Measurements from ENCODE around the gene AHRR. TPM values are rescaled to one million over a fixed set of nuclear protein-coding genes. Genes with fewer than 3 reads are reported as not detected.
A peak's percentile ranks its signal among the peaks of the same experiment; 100 is the strongest.

The AHRR gene
- total and polyA plus RNA-seq, 3 donors from 2014 or later: 36.9 to 68.5 (median 43.4) TPM

DNA sequence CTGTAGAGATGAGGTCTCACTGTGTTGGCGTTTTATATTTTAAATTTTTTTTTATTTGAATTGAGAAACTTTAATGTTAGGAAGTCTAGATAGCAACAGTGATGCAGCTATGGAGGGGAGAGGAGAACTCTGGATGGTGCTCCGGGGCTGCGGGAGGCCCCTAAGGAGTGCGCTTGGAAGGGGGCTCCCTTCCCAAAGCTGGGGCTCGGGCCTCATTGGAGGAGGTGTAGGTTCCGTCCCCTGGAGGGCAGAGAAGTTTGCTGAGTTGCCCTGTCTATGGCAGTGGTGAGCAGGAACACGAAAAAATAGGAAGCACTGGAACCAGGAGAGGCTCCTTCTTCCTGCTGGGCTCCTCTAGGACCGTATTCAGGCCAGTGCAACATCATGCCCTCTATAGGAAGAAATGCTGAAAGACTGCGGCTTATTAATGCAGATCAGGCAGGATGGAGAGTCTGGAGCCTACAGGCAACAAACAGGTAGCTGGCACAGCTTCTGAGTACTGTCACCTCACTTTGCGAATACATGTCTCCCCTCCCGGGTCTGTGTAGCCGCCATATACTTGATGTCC lies 16.1 kb downstream of the AHRR start:
- Histone ChIP-seq H3K9me3 (no peaks in the 10 kb centered on the region), H3K27ac (no peak overlapping the region), H3K36me3 (ENCODE audit: low read depth, missing control alignments) (no peaks in the 10 kb centered on the region), H3K4me1 (no peaks in the 10 kb centered on the region), H3K27me3 (no peaks in the 10 kb centered on the region), H3K4me3 (no peak overlapping the region)
- 81% methylated on average over 12 of the region's 12 CpGs for WGBS, 2 donors
- TF ChIP-seq POLR2A (IDR thresholded peaks at IDR 0.05): no peak
- TF ChIP-seq, protein P1, sequence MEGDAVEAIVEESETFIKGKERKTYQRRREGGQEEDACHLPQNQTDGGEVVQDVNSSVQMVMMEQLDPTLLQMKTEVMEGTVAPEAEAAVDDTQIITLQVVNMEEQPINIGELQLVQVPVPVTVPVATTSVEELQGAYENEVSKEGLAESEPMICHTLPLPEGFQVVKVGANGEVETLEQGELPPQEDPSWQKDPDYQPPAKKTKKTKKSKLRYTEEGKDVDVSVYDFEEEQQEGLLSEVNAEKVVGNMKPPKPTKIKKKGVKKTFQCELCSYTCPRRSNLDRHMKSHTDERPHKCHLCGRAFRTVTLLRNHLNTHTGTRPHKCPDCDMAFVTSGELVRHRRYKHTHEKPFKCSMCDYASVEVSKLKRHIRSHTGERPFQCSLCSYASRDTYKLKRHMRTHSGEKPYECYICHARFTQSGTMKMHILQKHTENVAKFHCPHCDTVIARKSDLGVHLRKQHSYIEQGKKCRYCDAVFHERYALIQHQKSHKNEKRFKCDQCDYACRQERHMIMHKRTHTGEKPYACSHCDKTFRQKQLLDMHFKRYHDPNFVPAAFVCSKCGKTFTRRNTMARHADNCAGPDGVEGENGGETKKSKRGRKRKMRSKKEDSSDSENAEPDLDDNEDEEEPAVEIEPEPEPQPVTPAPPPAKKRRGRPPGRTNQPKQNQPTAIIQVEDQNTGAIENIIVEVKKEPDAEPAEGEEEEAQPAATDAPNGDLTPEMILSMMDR (IDR thresholded peaks at IDR 0.05): no peak
- intact Hi-C loops (cut with DNase I; ENCODE audit: low total_unique reads): loop anchor here (10.0 kb wide), 1 partner anchor 77 kb away; no protein-coding TSS in a partner anchor
- peak; percentile 5 for DNase-seq

DNA sequence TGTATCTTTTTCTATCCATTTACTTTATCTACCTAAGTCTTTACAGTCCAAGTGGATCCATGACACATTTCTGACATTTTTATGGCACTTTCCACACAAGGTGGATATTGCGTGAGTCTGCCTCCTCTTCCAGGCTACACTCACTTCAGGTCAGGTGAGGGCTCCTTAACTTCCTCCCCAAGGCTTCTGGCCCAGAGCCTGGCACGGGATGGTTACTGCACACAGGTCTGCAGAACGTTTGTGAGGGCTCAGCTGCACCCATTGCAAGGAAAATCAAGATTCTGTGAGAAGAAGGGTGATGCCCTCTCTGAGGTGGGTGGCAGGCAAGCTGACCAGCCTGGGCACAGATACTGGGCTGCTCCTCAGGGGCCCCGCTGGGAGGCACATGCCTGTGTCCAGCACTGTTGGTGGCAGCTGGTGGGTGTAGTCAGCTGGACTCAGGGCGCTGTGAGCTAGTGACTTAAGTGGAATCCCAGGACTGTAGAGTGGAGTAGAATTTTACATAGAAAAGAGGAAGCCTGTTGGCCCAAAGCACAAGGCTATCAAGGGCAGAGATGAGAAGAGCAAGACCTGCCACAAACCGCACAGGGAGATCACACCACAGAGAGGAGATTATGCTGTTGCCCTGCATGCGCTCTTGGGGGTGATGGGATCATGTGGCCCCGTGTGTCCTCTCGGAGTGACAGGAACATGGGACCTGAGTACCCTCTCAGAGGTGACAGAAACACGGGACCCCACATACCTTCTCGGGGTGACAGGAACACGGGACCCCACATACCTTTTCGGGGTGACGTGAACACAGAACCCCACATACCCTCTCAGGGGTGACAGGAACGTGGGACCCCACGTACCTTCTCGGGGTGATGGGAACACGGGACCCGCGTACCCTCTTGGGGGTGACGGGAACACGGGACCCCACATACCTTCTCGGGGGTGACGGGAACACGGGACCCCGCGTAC lies 21.3 kb downstream of the AHRR start:
- no peak for TF ChIP-seq POLR2A (IDR thresholded peaks at IDR 0.05)
- TF ChIP-seq, protein P1 (IDR thresholded peaks at IDR 0.05): no peak
- intact Hi-C loops (cut with DNase I; ENCODE audit: low total_unique reads): no loop called here
- no peaks in the 10 kb centered on the region for H3K36me3 ChIP-seq (ENCODE audit: low read depth, missing control alignments)
- no peak overlapping the region for H3K27ac ChIP-seq
- no peaks in the 10 kb centered on the region for H3K9me3 ChIP-seq
- peak; percentile 13 for DNase-seq
- WGBS, 2 donors: 79 to 84% methylated on average over 26 to 27 of the region's 27 CpGs
- H3K4me1 ChIP-seq: no peaks in the 10 kb centered on the region
- no peaks in the 10 kb centered on the region for H3K27me3 ChIP-seq
- peak overlapping the region; percentile 46 to 48 for H3K4me3 ChIP-seq

DNA sequence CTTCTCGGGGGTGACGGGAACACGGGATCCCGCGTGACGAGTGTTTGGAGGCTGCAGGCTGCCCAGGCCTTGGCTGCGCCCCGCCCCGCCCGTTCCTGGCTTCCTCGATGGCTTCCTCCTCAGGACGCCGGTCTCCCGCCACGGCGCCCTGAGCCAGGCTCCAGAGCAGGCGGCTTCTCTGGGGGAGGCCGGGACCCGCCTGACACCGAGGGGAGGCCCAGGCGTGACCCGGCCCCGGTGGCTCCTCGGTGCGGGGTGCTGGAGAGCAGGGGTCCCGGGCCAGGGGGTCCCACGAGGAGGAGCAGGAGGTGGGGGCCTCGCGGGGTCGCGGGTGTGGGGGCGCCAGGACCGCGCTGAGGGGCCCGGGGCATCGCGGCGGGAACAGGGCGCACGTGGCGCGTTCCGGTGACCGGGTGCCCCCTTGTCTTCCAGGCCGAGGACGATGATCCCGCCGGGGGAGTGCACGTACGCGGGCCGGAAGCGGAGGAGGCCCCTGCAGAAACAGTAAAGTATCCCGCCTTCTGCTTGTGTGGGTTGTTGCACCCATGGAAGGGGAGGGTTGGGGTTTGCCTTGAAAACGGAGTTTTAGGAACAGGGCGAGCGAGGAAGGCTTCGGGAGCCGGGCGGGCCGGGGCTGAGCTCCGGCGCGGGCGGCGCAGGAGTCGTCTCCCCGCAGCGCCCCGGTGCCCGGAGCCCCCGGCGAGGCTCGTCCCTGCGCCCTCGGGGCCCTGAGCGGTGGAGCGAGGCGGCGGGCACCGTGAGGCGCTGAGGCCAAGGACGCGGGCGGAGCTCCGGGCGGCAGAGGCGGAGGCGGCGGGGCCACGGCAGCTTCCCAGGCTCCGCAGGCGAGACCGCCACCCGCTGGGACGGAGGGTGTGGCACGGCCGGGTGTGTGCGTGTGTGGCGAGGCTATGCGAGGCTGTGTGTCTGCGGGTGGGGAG lies 22.2 kb downstream of the AHRR start:
- DNase-seq: peak; percentile 56
- TF ChIP-seq, protein P1 (IDR thresholded peaks at IDR 0.05): no peak
- no peak for TF ChIP-seq POLR2A (IDR thresholded peaks at IDR 0.05)
- H3K4me1 ChIP-seq: no peaks in the 10 kb centered on the region
- no peak overlapping the region for H3K27ac ChIP-seq
- H3K36me3 ChIP-seq (ENCODE audit: low read depth, missing control alignments): no peaks in the 10 kb centered on the region
- no peaks in the 10 kb centered on the region for H3K9me3 ChIP-seq
- intact Hi-C loops (cut with DNase I; ENCODE audit: low total_unique reads): no loop called here
- no peaks in the 10 kb centered on the region for H3K27me3 ChIP-seq
- H3K4me3 ChIP-seq: peak overlapping the region; percentile 46 to 48
- 14 to 73% methylated on average over 28 to 90 of the region's 102 CpGs for WGBS, 2 donors

DNA sequence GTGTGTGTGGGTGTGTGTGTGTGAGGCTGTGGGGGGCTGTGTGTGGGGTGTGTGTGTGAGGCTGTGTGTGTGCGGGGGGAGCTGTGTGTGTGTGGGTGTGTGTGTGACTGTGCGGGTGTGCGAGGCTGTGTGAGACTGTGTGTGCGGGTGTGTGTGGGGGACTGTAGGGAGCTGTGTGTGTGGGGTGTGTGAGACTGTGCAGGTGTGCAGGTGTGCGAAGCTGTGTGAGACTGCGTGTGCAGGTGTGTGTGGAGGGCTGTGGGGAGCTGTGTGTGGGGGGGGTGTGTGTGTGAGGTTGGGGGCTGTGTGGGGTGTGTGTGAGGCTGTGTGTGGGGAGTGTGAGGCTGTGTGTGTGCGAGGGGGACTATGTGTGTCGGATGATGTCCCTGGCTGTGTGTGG lies 23.2 kb downstream of the AHRR start:
- Histone ChIP-seq H3K4me3 (no peak overlapping the region), H3K9me3 (no peaks in the 10 kb centered on the region), H3K27me3 (no peaks in the 10 kb centered on the region), H3K36me3 (ENCODE audit: low read depth, missing control alignments) (no peaks in the 10 kb centered on the region), H3K27ac (no peak overlapping the region), H3K4me1 (no peaks in the 10 kb centered on the region)
- no peak for TF ChIP-seq POLR2A (IDR thresholded peaks at IDR 0.05)
- TF ChIP-seq, protein P1 (IDR thresholded peaks at IDR 0.05): no peak
- intact Hi-C loops (cut with DNase I; ENCODE audit: low total_unique reads): no loop called here
- peak; percentile 7 for DNase-seq
- 78% methylated on average over 7 to 8 of the region's 8 CpGs for WGBS, 2 donors
